ENCODE results near the gene ZNF467.

The ZNF467 gene

GRCh38 chr7:149773446-149774236, at the start of gene ZNF467:
Gene ZNF467 (minus strand): TSS chr7:149773588. CDS start chr7:149771032, 2,556 bp downstream.
- DNase-seq, result no peak

GRCh38 chr7:149822353-149822943, 49.1 kb upstream of the ZNF467 start:
- no peak for DNase-seq

GRCh38 chr7:149821191-149822148, 48.1 kb upstream of the ZNF467 start:
- no peak for DNase-seq

GRCh38 chr7:149820622-149821190, 47.3 kb upstream of the ZNF467 start:
- DNase-seq, result no peak

- no peak for DNase-seq
Observed at GRCh38 chr7:149819961-149820340, 46.6 kb upstream of the ZNF467 start.

- no peak for DNase-seq
Observed at GRCh38 chr7:149819141-149819960, 46.0 kb upstream of the ZNF467 start.

- no peak for DNase-seq
Observed at GRCh38 chr7:149818536-149818840, 45.1 kb upstream of the ZNF467 start.

- no peak for DNase-seq
Observed at GRCh38 chr7:149817836-149818535, 44.6 kb upstream of the ZNF467 start.

GRCh38 chr7:149817301-149817771, 43.9 kb upstream of the ZNF467 start:
- DNase-seq, result no peak

GRCh38 chr7:149816794-149817193, 43.4 kb upstream of the ZNF467 start:
- no peak for DNase-seq

- no peak for DNase-seq
Observed at GRCh38 chr7:149816267-149816751, 42.9 kb upstream of the ZNF467 start.

GRCh38 chr7:149815661-149816266, 42.4 kb upstream of the ZNF467 start:
- no peak for DNase-seq

GRCh38 chr7:149815121-149815520, 41.7 kb upstream of the ZNF467 start:
- DNase-seq, result no peak

GRCh38 chr7:149814494-149814893, 41.1 kb upstream of the ZNF467 start:
- no peak for DNase-seq

GRCh38 chr7:149813254-149814035, 40.1 kb upstream of the ZNF467 start:
- DNase-seq, result no peak

- DNase-seq, result no peak
Observed at GRCh38 chr7:149811831-149812490, 38.6 kb upstream of the ZNF467 start.

GRCh38 chr7:149811221-149811620, 37.8 kb upstream of the ZNF467 start:
- no peak for DNase-seq

GRCh38 chr7:149809215-149809614, 35.8 kb upstream of the ZNF467 start:
- no peak for DNase-seq

GRCh38 chr7:149808311-149808710, 34.9 kb upstream of the ZNF467 start:
- DNase-seq, result no peak

GRCh38 chr7:149806726-149807125, 33.3 kb upstream of the ZNF467 start:
- no peak for DNase-seq
